OCI-LY7 (cell line): Measurements from ENCODE around the gene SGK1.

Source experiments
- CTCF ChIP-seq: fragments of 200-600 bp; sonication (generic); conservative IDR thresholded peaks from 2 replicates; pipeline ENCODE4 v1.5.1; 2014; ENCODE audit warnings: mild to moderate bottlenecking, antibody characterized with exemption, low read length, moderate library complexity, mixed read lengths
- EZH2phosphoT487 ChIP-seq: fragments of 200-600 bp; sonication (generic); IDR thresholded peaks from 2 replicates; pipeline ENCODE4 v1.6.1; 2018; ENCODE audit warnings: low read depth, borderline replicate concordance, mild to moderate bottlenecking, mixed run types, antibody characterized with exemption, low read length, moderate library complexity, mixed read lengths

GRCh38 chr6:134287859-134288537 is 29.9 kb downstream of the SGK1 start:
- TF ChIP-seq CTCF (no peak), EZH2phosphoT487 (no peak)
